MM.1S (cell line): ENCODE data around the gene SH2D1B.
"Not testable (repeated sequence)": the region's sequence is repeated elsewhere in the genome, so short reads cannot be mapped to it uniquely, and the experiment has no call there.

Experiments used
- DNase-seq: peaks from one replicate; pipeline ENCODE4 v3.0.0-alpha.2; 2015
- H2AFZ ChIP-seq: fragments of 300-600 bp; sonication (generic); 2 replicates; pipeline ENCODE4 v1.6.0; 2016; ENCODE audit warnings: antibody characterized with exemption, low read length
- H3F3A ChIP-seq: fragments of 300-600 bp; sonication (generic); 2 replicates; pipeline ENCODE4 v1.6.1; 2016; ENCODE audit warnings: mild to moderate bottlenecking, antibody characterized with exemption, low read length, moderate library complexity, mixed read lengths; ENCODE audit not compliant: insufficient read depth
- H3K27ac ChIP-seq: fragments of 300-600 bp; sonication (generic); 2 replicates; pipeline ENCODE4 v1.5.1; 2016; ENCODE audit warnings: mild to moderate bottlenecking, low read length
- H3K27me3 ChIP-seq: fragments of 300-600 bp; sonication (generic); replicated peaks from 2 replicates; pipeline ENCODE4 v1.6.0; 2016; ENCODE audit warnings: low read length; ENCODE audit not compliant: insufficient read depth
- H3K36me3 ChIP-seq: fragments of 300-600 bp; sonication (generic); replicated peaks from 2 replicates; pipeline ENCODE4 v1.6.1; 2016; ENCODE audit warnings: mild to moderate bottlenecking, low read length, mixed read lengths; ENCODE audit not compliant: insufficient read depth
- H3K4me1 ChIP-seq: fragments of 300-600 bp; sonication (generic); 2 replicates; pipeline ENCODE4 v1.6.1; 2016; ENCODE audit warnings: low read length, mixed read lengths
- H3K4me2 ChIP-seq: fragments of 300-600 bp; sonication (generic); 2 replicates; pipeline ENCODE4 v1.6.0; 2016; ENCODE audit warnings: low read depth, low read length
- H3K4me3 ChIP-seq: fragments of 300-600 bp; sonication (generic); 2 replicates; pipeline ENCODE4 v1.5.1; 2016; ENCODE audit warnings: low read length, mixed read lengths
- H3K79me2 ChIP-seq: fragments of 300-600 bp; sonication (generic); 2 replicates; pipeline ENCODE4 v1.6.1; 2016; ENCODE audit warnings: mixed run types, low read length, mixed read lengths
- H3K9ac ChIP-seq: fragments of 300-600 bp; sonication (generic); 2 replicates; pipeline ENCODE4 v1.6.1; 2016; ENCODE audit warnings: low read length, mixed read lengths
- H3K9me2 ChIP-seq: fragments of 300-600 bp; sonication (generic); replicated peaks from 2 replicates; pipeline ENCODE4 v1.6.1; 2016; ENCODE audit warnings: mild to moderate bottlenecking, low read length, mixed read lengths; ENCODE audit not compliant: insufficient read depth
- H3K9me3 ChIP-seq: fragments of 300-600 bp; sonication (generic); replicated peaks from 2 replicates; pipeline ENCODE4 v1.6.1; 2016; ENCODE audit warnings: mild to moderate bottlenecking, low read length, mixed read lengths; ENCODE audit not compliant: insufficient read depth
- H4K20me1 ChIP-seq: fragments of 300-600 bp; sonication (generic); 2 replicates; pipeline ENCODE4 v1.6.1; 2016; ENCODE audit warnings: mild to moderate bottlenecking, low read length, moderate library complexity, mixed read lengths; ENCODE audit not compliant: insufficient read depth
- EZH2 ChIP-seq: fragments of 300-600 bp; sonication (generic); optimal IDR thresholded peaks from 2 replicates; pipeline ENCODE3; 2017; ENCODE audit warnings: low read depth, mild to moderate bottlenecking, antibody characterized with exemption, low read length, mixed read lengths
- EZH2phosphoT487 ChIP-seq: fragments of 300-600 bp; sonication (generic); IDR thresholded peaks from 2 replicates; pipeline ENCODE4 v1.6.1; 2018; ENCODE audit warnings: antibody characterized with exemption, low read length
- TF ChIP-seq, protein P1 (sequence below): fragments of 300-600 bp; sonication (generic); IDR thresholded peaks from 2 replicates; pipeline ENCODE4 v1.5.1; 2016; ENCODE audit warnings: antibody characterized with exemption, low read length, mixed read lengths

Gene SH2D1B

GRCh38 chr1:162446946-162447345 is 35.0 kb upstream of the SH2D1B start:
- no peak overlapping the region for H3K4me3 ChIP-seq
- no peak overlapping the region for H3K27ac ChIP-seq
- H3F3A ChIP-seq: peaks cover 16% of the 10 kb centered on the region

DNA sequence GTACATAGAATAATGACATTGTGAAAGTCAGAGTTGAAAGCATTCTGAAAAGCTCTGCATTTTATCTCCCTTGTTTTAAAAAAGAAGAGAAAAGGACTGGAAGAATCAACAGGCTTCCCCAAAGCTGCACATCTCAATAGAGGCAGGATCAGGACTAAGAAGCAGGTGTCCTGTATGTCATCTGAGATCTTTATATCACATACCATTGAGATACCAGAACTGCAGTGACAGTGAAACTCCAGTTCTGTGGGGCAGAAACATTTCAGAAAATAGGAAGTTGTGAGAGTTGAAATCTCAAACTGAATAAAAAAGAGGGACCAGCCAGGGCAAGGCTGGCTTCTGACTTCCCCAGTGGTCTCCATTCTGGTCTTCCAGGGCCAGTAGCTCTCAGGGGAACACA is 33.0 kb upstream of the SH2D1B start:
- H3F3A ChIP-seq: peaks cover 16% of the 10 kb centered on the region
- no peaks in the 10 kb centered on the region for H3K79me2 ChIP-seq
- no peaks in the 10 kb centered on the region for H3K9me2 ChIP-seq
- peak overlapping the region; percentile 41 for H2AFZ ChIP-seq
- H3K9me3 ChIP-seq: no peaks in the 10 kb centered on the region
- H3K4me3 ChIP-seq: 0 out of 2 replicates have a peak overlapping the region, but pooled peaks have one; percentile 9
- peaks cover 22% of the 10 kb centered on the region for H3K4me1 ChIP-seq
- H3K27ac ChIP-seq: peak overlapping the region; percentile 55; the same call in 1 of the 2 replicates
- H3K9ac ChIP-seq: no peak overlapping the region
- H3K27me3 ChIP-seq: no peaks in the 10 kb centered on the region
- DNase-seq: peak; percentile 64
- H3K4me2 ChIP-seq: peak overlapping the region; percentile 70
- H4K20me1 ChIP-seq: no peaks in the 10 kb centered on the region
- H3K36me3 ChIP-seq: no peaks in the 10 kb centered on the region
- TF ChIP-seq EZH2phosphoT487: no peak
- TF ChIP-seq EZH2: no peak
- TF ChIP-seq, protein P1, sequence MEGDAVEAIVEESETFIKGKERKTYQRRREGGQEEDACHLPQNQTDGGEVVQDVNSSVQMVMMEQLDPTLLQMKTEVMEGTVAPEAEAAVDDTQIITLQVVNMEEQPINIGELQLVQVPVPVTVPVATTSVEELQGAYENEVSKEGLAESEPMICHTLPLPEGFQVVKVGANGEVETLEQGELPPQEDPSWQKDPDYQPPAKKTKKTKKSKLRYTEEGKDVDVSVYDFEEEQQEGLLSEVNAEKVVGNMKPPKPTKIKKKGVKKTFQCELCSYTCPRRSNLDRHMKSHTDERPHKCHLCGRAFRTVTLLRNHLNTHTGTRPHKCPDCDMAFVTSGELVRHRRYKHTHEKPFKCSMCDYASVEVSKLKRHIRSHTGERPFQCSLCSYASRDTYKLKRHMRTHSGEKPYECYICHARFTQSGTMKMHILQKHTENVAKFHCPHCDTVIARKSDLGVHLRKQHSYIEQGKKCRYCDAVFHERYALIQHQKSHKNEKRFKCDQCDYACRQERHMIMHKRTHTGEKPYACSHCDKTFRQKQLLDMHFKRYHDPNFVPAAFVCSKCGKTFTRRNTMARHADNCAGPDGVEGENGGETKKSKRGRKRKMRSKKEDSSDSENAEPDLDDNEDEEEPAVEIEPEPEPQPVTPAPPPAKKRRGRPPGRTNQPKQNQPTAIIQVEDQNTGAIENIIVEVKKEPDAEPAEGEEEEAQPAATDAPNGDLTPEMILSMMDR: no peak

More at GRCh38 chr1:162446946-162447345, 35.0 kb upstream of the SH2D1B start:
- Histone ChIP-seq H3K79me2 (no peaks in the 10 kb centered on the region), H3K36me3 (no peaks in the 10 kb centered on the region), H3K4me2 (no peak overlapping the region), H3K9me3 (no peaks in the 10 kb centered on the region), H3K9me2 (no peaks in the 10 kb centered on the region), H2AFZ (no peak overlapping the region), H3K27me3 (no peaks in the 10 kb centered on the region), H3K9ac (no peak overlapping the region), H4K20me1 (no peaks in the 10 kb centered on the region), H3K4me1 (peaks cover 22% of the 10 kb centered on the region)
- TF ChIP-seq EZH2phosphoT487 (no peak), EZH2 (no peak)
- TF ChIP-seq, protein P1: no peak
- DNase-seq: no peak

GRCh38 chr1:162432977-162433713 is 21.2 kb upstream of the SH2D1B start:
- not testable (repeated sequence) for H3K36me3 ChIP-seq, H3F3A ChIP-seq, DNase-seq

DNA sequence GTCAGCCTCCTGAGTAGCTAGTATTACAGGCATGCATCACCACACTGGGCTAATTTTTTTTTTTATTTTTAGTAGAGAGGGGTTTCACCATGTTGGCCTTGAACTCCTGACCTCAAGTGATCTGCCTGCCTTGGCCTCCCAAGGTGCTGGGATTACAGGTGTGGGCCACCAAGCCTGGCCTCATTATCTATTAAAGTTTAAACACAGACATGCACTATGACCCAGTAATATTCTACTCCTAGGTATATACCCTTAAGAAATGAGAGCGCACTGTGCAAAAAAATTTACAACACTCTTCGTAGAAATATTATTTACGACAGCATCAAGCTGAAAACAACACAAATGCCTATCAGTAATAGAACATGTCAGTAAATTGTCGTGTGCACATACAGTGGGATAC is 18.6 kb upstream of the SH2D1B start:
- Histone ChIP-seq H2AFZ (no peak overlapping the region), H3K4me1 (no peaks in the 10 kb centered on the region), H3K79me2 (no peaks in the 10 kb centered on the region), H3K4me3 (no peak overlapping the region), H3K4me2 (no peak overlapping the region), H3K9ac (no peak overlapping the region), H3K27ac (no peak overlapping the region), H3K27me3 (no peaks in the 10 kb centered on the region), H4K20me1 (no peaks in the 10 kb centered on the region), H3K9me3 (no peaks in the 10 kb centered on the region), H3K36me3 (no peaks in the 10 kb centered on the region), H3F3A (no peaks in the 10 kb centered on the region), H3K9me2 (no peaks in the 10 kb centered on the region)
- no peak for TF ChIP-seq EZH2
- TF ChIP-seq, protein P1: no peak
- TF ChIP-seq EZH2phosphoT487: no peak
- DNase-seq: no peak

More at GRCh38 chr1:162432977-162433713, 21.2 kb upstream of the SH2D1B start:
- not testable (repeated sequence) for H3K4me3 ChIP-seq, H3K4me2 ChIP-seq, H3K9ac ChIP-seq, H4K20me1 ChIP-seq, H3K9me2 ChIP-seq, H3K79me2 ChIP-seq, H3K4me1 ChIP-seq, H3K9me3 ChIP-seq, H3K27ac ChIP-seq, H2AFZ ChIP-seq, H3K27me3 ChIP-seq
